UCSD-AML1 (cell line): ENCODE results near the gene IFNA6.

ENCODE experiments used
- DNase-seq: peaks from one replicate; lab custom pipeline; 2025; ENCODE audit not compliant: unreplicated experiment; lab: John Stamatoyannopoulos, UW

The IFNA6 gene

DNA sequence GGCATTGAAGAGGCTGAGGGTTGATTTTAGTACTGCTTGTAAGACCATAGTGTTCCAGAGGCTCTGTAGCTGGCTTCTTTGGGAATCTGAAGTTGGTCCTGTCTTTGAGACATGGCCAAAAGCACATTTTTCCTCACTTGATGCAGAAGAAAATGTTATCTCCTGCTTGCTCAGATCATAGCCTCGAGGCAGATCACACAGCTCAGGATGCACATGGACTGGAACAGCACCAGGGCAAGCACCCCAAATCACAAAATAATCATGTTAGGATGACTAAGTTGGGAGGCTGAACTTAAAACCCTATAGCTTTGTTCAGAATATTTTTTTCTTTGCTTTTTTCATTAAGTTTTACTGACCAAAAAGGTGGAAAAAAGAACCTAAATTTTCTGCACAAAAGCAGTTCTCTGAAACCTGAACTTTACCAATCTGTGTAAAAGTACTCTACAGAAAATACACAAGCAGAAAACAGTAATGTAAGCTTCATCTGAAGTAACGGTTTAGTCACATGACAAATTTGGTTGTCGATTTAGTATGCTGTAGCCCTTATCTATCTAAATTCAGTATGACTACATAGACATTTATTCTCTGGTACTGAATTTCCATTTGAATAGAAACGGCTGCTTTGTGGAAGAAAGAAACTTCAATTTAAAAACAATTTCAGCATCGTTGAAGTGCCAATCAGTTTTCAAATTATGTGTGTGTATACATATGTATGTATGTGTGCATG, 18.8 kb downstream of the IFNA6 start:
- no peak for DNase-seq

DNA sequence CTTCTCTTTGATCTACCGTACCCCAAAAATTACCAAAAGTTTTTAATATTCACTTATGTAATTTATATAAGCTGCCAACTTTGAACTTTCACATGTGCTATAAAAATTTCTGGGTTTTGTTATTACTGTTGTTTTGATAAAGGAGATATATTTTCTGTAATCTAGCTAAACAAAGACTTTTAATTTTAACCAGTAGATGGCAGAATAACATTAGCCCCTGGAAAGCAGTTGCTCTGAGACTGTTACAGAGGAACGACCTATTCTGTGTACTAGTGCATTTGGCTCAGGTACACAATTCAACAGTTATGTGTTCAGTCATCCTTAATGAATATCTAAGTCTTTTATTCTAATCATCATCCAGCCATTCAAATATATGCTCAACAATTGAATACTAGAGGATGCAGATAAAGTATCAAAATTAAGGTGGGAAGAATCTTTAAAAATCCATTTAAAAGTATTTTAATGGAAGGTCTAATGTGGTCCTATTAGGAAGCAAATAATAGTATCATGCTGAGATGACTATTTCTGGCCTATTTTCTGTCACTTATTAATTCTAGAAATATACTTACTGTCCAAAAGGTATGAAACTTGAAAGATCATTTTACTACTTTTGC, 24.1 kb downstream of the IFNA6 start:
- no peak for DNase-seq

DNA sequence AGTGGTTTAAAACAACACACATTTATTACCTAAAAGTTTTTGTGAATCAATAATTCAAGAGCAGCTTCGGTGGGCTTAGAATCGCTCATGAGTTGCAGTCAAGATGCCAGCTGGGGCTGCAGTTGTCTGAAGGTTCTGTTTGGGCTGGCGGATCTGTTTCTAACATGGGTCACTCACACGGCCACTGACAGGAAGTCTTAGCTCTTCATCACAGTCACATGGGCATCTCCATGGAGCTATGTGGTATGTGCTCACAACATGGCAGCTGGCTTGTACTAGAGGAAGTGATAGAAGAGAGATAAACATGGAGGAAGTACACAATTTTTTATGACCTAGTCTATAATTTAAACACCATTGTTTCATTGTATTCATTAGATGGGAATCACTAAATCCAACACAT, 26.6 kb downstream of the IFNA6 start:
- DNase-seq: no peak

DNA sequence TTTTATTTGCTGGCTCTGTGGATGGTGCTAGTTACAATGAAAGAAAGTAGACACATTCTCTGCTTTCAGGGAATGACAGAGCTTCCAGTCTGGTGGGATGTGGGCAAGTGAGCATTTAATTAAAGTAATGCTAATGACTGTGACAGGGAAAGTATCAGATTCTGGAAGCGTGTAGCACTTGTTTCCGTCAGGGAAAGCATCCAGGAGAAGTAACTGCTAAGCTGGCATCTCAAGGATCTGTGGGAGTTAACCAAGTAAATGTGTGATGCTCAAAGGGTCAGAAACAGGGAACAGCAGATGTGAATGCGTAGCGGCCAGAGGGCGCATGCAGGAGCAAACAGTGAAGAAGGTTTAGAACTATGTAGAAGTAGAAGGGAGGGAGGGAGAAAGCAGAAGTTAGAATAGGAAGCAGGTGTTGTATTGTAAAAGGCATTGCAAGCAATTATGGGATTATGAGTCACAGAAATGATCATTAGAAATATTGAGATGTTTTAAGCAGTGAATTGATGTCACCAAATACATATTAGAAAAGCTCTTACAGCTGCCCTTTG, 27.7 kb downstream of the IFNA6 start:
- DNase-seq: no peak

DNA sequence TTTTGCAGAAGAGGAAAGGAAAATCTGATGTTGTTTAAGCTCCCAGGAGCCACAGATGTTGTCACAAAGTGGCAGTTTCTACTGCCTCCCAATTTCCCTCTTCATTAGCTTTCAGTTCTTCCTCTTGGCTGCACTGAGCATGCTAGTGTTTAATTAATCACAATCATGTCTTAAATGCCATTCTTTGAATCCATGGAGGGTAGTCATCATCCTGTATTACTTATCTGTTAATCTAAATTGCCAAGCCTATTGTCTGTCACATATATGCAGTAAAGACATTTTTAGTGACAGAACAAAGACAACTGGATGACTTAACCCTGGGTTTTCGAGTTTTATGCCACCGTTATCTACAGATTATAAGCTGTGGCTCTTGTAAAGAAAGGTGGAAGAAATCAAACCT, 30.2 kb downstream of the IFNA6 start:
- no peak for DNase-seq

DNA sequence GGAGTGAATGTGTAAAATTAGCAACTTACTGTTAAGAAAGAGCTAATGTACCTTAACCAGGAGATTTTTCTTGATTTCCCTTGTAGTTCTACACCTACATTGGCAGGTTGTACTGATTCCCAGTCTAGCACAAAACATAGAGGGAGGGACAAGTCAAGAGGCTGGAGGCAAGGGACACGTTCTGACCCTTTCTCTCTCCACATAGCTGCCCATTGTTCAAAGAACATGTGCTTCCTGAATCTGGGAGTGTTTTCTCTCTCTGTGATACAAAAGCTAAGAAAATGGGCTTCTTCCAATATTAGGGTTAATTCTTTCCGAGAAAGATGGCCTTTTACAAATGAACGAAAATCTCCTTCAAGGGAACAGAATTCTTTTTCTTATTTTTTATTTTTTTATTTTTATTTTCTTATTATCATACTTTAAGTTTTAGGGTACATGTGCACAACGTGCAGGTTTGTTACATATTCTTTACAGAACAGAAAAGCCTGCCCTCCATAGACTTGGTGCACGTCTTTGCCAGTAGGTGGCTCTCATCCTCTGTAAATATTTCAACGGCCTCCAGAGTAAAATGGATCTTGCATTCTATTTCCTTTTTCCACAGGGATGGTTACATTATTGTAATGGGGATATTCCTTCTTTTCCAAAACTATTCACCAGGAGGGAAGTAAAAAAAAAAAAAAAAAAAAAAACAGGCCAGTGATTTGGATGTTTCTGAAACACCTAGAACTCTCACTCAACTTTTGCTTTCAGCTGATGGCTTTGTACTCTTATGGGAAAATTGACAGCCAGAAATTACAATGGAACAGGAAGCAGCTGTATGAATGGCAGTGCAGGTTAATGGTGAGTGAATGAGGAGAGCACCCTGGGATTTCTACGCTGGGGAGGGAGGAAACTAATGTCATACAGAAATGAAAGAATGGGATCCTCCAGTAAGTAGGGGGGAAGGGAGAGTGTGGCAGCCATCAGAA, 32.4 kb downstream of the IFNA6 start:
- DNase-seq: no peak

DNA sequence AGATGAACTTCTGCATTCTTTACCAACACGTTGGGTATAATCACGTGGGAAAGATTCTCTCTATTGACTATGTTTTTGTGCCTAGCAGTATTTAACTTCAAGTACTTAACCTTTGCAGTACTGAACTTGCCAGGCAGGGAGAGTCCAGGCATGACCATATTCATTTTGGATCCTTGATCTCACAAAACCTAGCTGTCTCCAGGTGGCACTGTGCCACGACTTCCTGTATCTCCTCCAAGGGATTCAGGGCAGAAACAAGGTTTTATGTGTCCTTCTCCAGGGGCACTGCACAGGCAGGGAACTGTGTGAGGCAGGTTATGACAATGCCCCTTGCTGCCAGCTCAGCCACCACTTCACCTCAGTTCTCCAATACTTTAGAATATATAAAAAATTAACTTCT, 33.8 kb downstream of the IFNA6 start:
- no peak for DNase-seq

DNA sequence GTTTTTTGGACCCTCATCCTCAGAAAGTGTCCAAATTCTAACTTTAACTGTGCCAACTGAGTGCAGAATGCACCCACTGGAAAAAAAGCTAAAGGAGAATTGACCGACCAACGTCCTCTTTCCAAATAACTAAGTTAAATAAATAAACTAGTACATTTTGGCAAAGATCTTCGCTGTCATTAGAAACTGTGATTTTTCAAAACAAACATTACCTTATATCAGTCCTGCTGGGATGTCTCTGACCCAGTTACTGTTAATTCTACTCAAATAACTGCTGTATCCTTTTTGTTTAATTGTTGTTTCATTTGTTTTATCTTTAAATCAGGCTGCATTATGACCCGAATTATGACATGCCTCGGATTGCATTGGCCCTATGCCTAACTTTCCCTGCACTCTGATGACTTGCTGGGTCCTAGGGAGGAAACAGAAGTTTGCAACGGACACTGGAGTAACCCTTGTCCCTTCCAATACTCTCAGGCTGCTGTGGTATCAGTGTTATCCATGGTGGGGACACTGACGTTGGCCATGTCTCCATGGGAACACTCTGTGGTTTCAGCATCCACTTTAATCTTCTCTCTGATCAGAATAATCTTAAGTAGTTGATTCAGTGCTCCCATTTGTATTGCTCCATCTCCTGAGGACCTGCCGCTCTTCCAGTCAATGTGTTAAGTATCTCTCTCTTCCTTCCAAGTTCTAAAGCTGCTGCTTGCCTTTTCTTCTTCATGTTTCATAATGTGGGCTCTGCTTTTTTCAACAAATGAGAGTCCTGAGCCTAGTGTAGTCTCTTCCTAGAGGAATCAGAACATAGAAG, 34.5 kb downstream of the IFNA6 start:
- DNase-seq: no peak

DNA sequence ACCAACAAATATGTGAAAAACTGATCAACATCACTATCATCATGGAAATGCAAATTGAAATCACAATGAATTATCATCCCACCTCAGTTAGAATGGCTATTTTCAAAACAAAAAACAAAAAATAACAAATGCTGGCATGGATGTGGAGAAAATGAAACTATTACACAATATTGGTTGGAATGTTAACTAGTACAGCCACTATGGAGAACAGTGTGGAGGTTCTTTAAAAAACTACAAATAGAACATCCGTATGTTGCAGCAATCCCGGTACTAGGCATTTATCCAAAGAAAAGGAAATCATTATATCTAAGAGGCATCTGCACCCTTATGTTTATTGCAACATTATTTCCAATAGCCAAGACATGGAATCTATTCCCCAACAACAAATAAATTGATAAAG, 36.5 kb downstream of the IFNA6 start:
- DNase-seq: no peak

DNA sequence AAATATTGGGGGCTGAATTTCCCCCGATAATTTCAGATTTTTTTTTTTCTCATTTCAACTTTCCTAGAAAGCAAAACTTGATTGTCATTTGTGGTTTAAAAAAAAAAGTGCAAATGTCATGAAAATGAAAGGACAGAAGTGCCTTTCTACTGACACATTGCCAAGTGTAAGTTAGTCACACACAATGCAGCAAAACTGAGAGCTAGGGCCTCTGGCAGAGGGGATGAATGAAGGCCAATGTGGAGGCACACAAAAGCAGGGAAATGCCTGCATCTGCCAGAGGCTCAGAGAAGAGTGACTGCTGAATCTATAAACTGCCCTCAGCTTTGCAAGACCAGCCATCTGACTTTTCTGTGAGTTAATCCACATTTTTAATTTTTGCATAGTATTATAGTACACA, 38.8 kb downstream of the IFNA6 start:
- no peak for DNase-seq

DNA sequence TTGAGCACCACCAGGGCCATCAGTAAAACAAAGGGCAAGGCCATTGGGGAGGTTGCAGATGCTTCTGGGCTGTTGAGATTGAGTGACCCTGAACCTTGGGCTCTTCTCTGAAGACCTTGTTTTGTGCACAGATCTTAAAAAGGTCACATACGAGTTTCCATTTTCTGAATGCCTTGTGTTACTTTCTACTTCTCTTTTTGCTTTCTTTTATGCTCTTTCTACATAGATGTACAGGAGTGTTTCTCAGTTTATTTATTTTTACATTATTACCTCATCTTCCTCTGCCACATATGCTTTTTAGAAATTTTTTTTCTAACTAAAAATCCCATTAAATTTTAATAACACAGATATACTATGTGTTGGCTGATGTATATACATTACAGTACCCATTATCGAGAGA, 45.5 kb downstream of the IFNA6 start, which contains the start of gene IFNA5:
Gene IFNA5, minus strand, starts transcription at position 101 of the 400 bp plus-strand sequence. Its CDS starts 57 bp downstream, at position 44.
- DNase-seq: no peak
